GM18520 (cell line): Measurements from ENCODE around the gene MORC1.

Source experiments
- ATAC-seq: cut with Tn5 transposase; IDR thresholded peaks from one replicate; pipeline ENCODE4 v1.9.1; 2021; ENCODE audit not compliant: unreplicated experiment

Gene MORC1

DNA sequence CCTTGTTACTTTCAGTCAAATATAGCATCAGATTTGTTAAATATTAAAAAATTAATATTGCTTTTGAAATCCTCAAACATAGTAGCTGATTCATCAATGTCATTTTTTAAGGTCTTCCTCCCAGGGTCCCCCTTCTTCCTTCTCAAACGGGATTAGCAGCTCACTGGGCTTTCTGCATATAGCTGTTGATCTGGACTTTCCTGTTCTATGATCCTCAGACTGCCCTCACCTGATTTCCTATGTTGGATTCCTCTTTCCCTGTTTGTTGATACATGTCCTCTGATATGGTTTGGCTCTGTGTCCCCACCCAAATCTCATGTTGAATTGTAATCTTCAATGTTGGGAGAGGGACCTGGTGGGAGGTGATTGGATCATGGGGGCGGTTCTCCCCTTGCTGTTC, 170.1 kb downstream of the MORC1 start:
- ATAC-seq = no peak

DNA sequence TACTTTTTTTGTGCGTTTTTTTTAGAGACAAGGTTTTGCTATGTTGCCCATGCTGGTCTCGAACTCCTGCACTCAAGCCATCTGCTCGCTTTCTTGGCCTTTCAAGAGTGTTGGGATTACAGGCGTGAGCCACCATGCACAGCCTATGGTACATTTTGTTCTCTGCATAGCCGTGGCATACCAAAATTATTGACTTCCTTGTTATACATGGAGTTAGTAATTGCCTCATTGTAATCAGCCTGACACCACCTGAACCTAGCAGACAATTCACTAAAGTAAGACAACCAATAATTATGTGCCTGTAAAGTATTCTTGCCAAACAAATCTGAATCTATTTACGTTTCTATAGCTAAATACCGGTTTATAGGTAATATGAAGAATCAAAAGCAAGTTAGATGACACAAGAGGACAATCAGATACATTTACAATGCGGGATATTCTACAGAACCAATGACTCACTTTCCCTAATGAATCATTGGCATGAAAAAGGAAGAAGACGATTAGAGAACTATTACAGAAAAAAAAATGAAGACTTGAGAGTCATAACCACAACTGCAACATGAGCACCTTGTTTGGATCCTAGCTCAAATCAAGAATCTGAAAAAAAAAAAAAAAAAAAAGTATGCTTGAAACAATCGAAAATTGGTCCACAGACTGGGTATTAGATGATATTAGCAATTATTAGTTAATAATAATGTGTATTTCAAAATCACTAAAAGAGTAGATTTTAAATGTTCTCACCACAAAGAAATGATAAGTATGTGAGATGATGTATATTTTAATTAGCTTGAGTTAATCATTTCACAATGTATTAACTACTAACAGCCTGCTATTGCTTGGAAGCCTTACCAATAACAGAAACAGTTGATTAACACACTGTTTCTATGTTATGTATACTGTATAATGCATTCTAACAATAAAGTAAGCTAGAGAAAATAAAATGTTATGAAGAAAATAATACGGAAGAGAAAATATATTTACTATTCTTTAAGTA, 171.3 kb downstream of the MORC1 start:
- no peak for ATAC-seq

DNA sequence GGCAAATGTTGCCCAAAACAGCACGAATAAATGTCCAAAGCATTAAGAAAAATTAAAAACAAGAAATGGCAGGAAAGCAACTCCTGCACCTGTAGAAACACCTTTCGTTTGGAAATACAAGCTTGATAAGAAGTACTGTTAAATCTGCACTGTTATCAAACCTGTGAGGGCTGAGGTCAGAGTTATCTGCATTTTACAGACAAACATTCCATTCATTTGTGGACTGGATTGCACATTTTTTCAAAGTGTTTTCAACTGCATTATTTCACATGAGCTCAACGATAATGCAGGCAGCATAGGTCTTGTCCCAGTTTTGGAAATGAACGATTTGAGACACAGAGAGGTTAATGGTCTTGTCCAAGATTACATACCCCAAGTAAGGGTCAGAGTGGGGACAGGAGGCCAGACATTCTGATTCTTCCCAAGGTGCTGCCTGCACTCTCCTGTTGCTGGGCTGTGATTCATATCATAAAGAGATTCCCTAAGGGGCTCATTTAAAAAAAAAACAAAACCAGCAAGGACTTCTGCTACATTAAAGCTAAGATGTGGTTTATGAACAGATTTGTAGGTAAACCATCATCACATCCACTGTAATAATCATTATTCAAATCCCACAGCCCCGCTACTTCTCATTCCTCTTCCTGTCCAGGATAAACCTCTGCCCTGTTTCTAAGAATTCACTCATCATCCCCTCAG, 177.2 kb downstream of the MORC1 start:
- ATAC-seq = no peak

DNA sequence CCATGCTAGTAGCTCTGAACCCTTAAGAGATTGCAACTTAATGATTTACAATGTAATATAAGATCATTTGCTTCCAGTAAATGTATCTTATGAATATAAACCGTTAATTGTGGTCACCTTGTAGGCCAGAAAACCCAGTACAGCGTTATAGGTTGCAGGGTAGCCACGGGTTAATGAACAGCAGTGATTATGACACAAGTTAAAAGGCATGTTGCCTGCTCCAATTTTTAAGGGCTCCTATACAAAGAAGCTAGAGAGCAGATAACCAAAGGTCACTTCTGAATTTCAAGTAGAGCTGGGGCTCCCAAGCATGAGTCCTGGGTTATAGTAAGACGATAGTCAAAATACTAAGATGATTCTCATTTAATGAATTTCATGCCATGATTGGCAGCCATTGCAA, 177.8 kb downstream of the MORC1 start:
- no peak for ATAC-seq

DNA sequence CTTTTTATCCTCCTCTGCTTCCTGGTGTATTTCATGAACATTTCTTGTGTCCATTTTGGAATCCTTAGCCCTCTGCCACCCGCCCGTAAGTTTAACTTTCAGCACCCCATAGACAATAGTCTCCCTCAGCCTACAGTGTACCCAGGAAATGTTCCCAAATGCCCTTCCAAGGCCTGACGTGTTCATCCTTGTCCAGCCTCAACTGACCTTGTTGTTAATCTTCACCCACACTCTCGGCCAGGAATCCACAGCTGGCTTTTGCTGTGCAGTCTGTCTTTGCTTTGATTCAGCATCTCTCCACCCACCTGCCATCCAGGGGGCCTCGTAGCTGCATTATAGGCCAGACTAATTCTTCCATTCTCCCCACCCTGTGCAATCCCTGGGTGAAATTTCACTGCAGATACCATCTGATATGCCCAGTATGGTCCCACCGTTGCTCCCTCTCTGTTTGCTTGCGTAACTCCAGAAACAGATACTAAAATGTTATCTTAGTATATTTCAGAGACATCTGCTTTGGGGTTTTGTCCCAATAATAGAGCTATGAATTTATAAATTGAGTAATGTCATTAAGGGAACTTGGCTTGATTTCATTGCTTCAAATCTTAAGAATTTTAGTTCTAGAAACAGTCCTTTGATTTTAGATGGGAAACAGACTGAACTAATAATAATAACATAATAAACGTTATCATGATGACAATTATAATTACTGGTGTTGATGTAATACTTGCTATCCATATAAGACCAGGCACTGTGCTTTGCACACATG, 180.8 kb downstream of the MORC1 start:
- no peak for ATAC-seq

DNA sequence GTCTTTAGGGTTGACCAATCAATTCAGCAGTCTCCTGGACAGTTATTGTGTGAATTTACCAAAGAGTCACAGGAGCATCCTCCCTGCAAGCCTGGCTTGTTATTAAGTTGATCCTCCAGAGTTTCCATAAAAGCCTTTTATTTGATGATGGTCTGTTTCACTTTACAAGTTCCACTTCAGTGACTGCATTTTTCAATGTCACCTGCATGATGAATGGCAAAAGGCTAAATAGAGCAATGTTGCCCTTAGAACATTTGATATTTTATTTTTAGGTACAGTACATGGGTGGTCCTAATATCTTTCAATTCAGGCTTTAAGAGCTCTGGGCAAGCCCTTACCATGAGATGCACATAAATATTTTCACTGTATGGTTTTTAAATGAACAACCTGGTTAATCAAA, 186.9 kb downstream of the MORC1 start:
- ATAC-seq = no peak

DNA sequence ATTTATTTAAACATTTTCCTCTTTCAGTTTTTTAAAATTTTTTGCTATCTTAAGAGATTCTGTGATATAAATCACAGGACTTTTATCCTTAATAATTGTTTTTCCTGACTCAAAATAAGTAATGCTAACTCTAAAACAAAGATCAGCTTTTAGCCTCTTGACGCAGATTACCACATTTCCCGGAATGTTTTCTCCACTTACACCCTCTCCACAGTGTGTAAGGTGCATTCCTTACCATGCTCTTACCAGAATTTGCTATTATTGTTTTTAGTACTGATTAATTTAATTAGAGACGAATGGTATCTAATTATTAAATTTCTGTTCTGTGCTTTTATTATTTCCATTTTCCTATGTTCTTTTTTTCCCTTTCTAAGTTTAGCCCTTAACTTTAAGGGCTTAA, 199.1 kb downstream of the MORC1 start:
- no peak for ATAC-seq

DNA sequence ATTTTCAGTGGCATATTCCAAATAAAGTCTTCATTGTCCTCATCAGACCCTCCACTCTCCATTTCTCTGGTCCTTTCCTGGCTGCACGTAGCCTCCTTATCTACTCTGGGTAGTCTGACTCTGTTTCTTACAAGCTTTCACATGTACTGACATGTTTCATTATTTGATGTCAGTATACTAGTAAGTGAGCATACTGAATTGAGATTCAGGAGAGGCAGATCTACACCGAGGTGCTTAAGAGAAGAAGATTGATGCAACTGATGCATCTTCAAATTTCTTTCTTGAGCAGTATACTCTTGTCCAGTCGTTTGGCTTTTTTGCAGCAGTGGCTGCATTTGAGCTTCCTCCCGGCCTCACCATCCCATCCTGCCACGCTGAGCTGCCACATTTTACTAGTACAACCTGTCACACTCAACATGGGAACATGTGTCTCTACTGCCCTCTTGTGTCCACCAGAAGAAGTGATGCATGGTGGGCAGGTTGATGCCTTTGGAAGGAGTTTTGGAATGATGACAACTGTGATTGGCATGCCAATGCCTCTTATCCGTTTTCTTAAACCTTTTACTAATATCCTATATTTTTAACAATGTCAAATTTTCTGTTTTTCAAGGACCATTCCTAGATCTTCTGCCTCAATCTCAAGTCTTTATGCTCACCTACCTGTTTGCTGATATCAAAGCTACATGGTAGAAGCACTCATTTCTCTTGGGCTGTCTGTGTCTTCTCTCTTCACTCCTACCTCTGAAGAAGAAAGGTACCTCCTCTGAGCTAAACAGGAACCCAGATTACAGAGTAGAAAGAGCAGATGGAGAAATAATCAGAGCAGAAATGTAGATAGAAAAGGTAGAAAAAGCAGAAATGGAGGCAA, 202.9 kb downstream of the MORC1 start:
- peak; percentile 88 for ATAC-seq

DNA sequence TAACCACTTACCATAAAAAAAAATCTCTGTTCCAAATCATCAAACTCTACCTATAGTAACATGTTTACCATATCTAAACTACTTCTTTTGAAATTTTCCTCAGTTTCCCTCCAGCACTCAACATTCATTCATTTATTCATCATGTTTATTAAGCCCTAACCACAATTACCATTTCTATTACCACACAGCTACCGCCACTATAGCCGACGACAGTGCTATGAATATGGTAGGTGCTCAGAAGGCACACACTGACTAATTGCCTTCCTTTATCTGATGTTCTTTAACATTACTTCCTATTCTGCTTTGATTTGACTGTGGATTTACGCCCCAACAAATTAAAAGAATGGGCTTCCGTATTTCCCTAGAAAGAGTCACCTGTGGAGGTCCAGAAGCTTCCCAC, 208.1 kb downstream of the MORC1 start:
- ATAC-seq = no peak
